ENCODE measurements around the gene CYRIA.

The CYRIA gene

GRCh38 chr2:16665748-16666448 is at the start of gene CYRIA:
TSS of gene CYRIA (minus strand) at chr2:16665834. CDS start at chr2:16588119, 77,715 bp downstream.
- DNase-seq (ENCODE audit: low spot score): no peak

- DNase-seq (ENCODE audit: low spot score): no peak
These were observed 47.4 kb upstream of the CYRIA start for GRCh38 chr2:16713011-16713423.

- DNase-seq (ENCODE audit: low spot score): no peak
These were observed 44.1 kb upstream of the CYRIA start for GRCh38 chr2:16709769-16710168.

- DNase-seq (ENCODE audit: low spot score): no peak
These were observed 42.5 kb upstream of the CYRIA start for GRCh38 chr2:16708173-16708572.

GRCh38 chr2:16707014-16707623 is 41.5 kb upstream of the CYRIA start:
- DNase-seq (ENCODE audit: low spot score): no peak

GRCh38 chr2:16700551-16701259 is 35.1 kb upstream of the CYRIA start:
- no peak for DNase-seq (ENCODE audit: low spot score)

GRCh38 chr2:16693854-16694253 is 28.2 kb upstream of the CYRIA start:
- no peak for DNase-seq (ENCODE audit: low spot score)

GRCh38 chr2:16691261-16691660 is 25.6 kb upstream of the CYRIA start:
- DNase-seq (ENCODE audit: low spot score): no peak

GRCh38 chr2:16687955-16688354 is 22.3 kb upstream of the CYRIA start:
- DNase-seq (ENCODE audit: low spot score): no peak

- DNase-seq (ENCODE audit: low spot score): no peak
These were observed 21.6 kb upstream of the CYRIA start for GRCh38 chr2:16687222-16687621.

GRCh38 chr2:16686641-16687040 is 21.0 kb upstream of the CYRIA start:
- DNase-seq (ENCODE audit: low spot score): no peak

GRCh38 chr2:16685340-16685715 is 19.7 kb upstream of the CYRIA start:
- no peak for DNase-seq (ENCODE audit: low spot score)

GRCh38 chr2:16684676-16685339 is 19.2 kb upstream of the CYRIA start:
- DNase-seq (ENCODE audit: low spot score): no peak

- DNase-seq (ENCODE audit: low spot score): no peak
These were observed 17.9 kb upstream of the CYRIA start for GRCh38 chr2:16683576-16683975.

GRCh38 chr2:16682431-16683118 is 16.9 kb upstream of the CYRIA start:
- no peak for DNase-seq (ENCODE audit: low spot score)

GRCh38 chr2:16680781-16681180 is 15.1 kb upstream of the CYRIA start:
- no peak for DNase-seq (ENCODE audit: low spot score)

- DNase-seq (ENCODE audit: low spot score): no peak
These were observed 14.7 kb upstream of the CYRIA start for GRCh38 chr2:16680304-16680703.

- DNase-seq (ENCODE audit: low spot score): no peak
These were observed 13.3 kb upstream of the CYRIA start for GRCh38 chr2:16678964-16679363.

- DNase-seq (ENCODE audit: low spot score): no peak
These were observed 12.2 kb upstream of the CYRIA start for GRCh38 chr2:16677875-16678274.

GRCh38 chr2:16675781-16676180 is 10.1 kb upstream of the CYRIA start:
- DNase-seq (ENCODE audit: low spot score): no peak

- no peak for DNase-seq (ENCODE audit: low spot score)
These were observed 8.5 kb upstream of the CYRIA start for GRCh38 chr2:16674154-16674553.

GRCh38 chr2:16671760-16672159 is 6.1 kb upstream of the CYRIA start:
- DNase-seq (ENCODE audit: low spot score): no peak

Data from hepatic stellate cell (primary cell).